IMR-90 (cell line): ENCODE measurements around the gene TPST1. TPM values are rescaled to one million over a fixed set of nuclear protein-coding genes. Genes with fewer than 3 reads are reported as not detected.

ENCODE experiments used
- ATAC-seq: fragments of 200-7000 bp; cut with Tn5 transposase; 2 replicates; pipeline ENCODE4 v1.9.1; 2020; ENCODE audit warnings: low read depth, mild to moderate bottlenecking, moderate library complexity
- BruUV-seq: library from RNA; stranded (reverse); fragments of 400-500 nt; replicated peaks from 2 replicates; lab custom pipeline; 2021; lab: Mats Ljungman, UMichigan
- CTCF ChIA-PET: fragments of 300-600 bp; formaldehyde crosslinking; extraction: SDS; loops from one replicate; lab custom pipeline; 2021; ENCODE audit warnings: antibody characterized with exemption; lab: Yijun Ruan, JAX
- POLR2A ChIA-PET: fragments of 300-600 bp; sonication (Branson Sonifier 250); formaldehyde crosslinking; loops from one replicate; lab custom pipeline; 2022; ENCODE audit warnings: antibody characterized with exemption; ENCODE audit not compliant: unreplicated experiment; lab: Charles Lee
- DNase-seq: peaks from one replicate; pipeline ENCODE4 v3.0.0; 2013
- H2AFZ ChIP-seq: replicated peaks from 2 replicates; pipeline ENCODE3; 2013; ENCODE audit warnings: low read length, mild to moderate bottlenecking; ENCODE audit not compliant: poor library complexity
- H2AK5ac ChIP-seq: 2 replicates; pipeline ENCODE4 v1.6.1; 2013; ENCODE audit warnings: low read depth, low read length, inconsistent platforms
- H2AK9ac ChIP-seq: replicated peaks from 2 replicates; pipeline ENCODE3; 2013; ENCODE audit warnings: mild to moderate bottlenecking, low read depth, low read length, moderate library complexity; ENCODE audit not compliant: poor library complexity
- H2BK120ac ChIP-seq: 2 replicates; pipeline ENCODE4 v1.6.1; 2013; ENCODE audit warnings: low read depth, low read length, inconsistent platforms
- H2BK15ac ChIP-seq: 3 replicates; pipeline ENCODE4 v1.6.1; 2013; ENCODE audit warnings: low read depth, low read length, inconsistent platforms
- H2BK20ac ChIP-seq: 2 replicates; pipeline ENCODE4 v1.6.1; 2013; ENCODE audit warnings: low read depth, mild to moderate bottlenecking, inconsistent platforms, low read length, moderate library complexity
- H2BK5ac ChIP-seq: 2 replicates; pipeline ENCODE4 v1.6.1; 2013; ENCODE audit warnings: mild to moderate bottlenecking, low read depth, low read length, inconsistent platforms; ENCODE audit not compliant: poor library complexity, severe bottlenecking
- H3K14ac ChIP-seq: replicated peaks from 2 replicates; pipeline ENCODE4 v1.6.1; 2013; ENCODE audit warnings: low read depth, low read length, inconsistent platforms
- H3K18ac ChIP-seq: 2 replicates; pipeline ENCODE4 v1.6.1; 2013; ENCODE audit warnings: low read depth, low read length, control low read depth
- H3K23ac ChIP-seq: 2 replicates; pipeline ENCODE4 v1.6.1; 2013; ENCODE audit warnings: low read depth, low read length, inconsistent platforms
- H3K27ac ChIP-seq: 2 replicates; pipeline ENCODE4 v1.5.1; 2013; ENCODE audit warnings: mild to moderate bottlenecking, control low read depth, low read length; ENCODE audit not compliant: insufficient read depth
- H3K27me3 ChIP-seq: 2 replicates; pipeline ENCODE4 v1.6.1; 2013; ENCODE audit warnings: low read length; ENCODE audit not compliant: control insufficient read depth, insufficient read depth
- H3K36me3 ChIP-seq: 2 replicates; pipeline ENCODE4 v1.6.1; 2013; ENCODE audit warnings: low read length, mixed read lengths; ENCODE audit not compliant: control insufficient read depth, insufficient read depth
- H3K4ac ChIP-seq: 2 replicates; pipeline ENCODE4 v1.6.1; 2013; ENCODE audit warnings: low read depth, low read length, inconsistent platforms
- H3K4me1 ChIP-seq: 2 replicates; pipeline ENCODE4 v1.6.1; 2013; ENCODE audit warnings: low read length, mixed read lengths; ENCODE audit not compliant: control insufficient read depth, insufficient read depth
- H3K4me2 ChIP-seq: 2 replicates; pipeline ENCODE4 v1.6.1; 2013; ENCODE audit warnings: low read depth, mild to moderate bottlenecking, control low read depth, low read length, moderate library complexity
- H3K4me3 ChIP-seq: 2 replicates; pipeline ENCODE4 v1.5.1; 2013; ENCODE audit warnings: low read depth, mild to moderate bottlenecking, control low read depth, low read length, moderate library complexity; ENCODE audit not compliant: insufficient read depth
- H3K56ac ChIP-seq: 2 replicates; pipeline ENCODE4 v1.6.1; 2013; ENCODE audit warnings: low read length, inconsistent platforms; ENCODE audit not compliant: insufficient read depth; ENCODE audit errors: extremely low read depth
- H3K79me1 ChIP-seq, 2 experiments: 2 replicates each; pipeline ENCODE4 v1.6.1; 2013; ENCODE audit warnings: low read length in 2 of 2, inconsistent platforms in 1 of 2, low read depth in 1 of 2
- H3K9ac ChIP-seq: 2 replicates; pipeline ENCODE4 v1.6.1; 2013; ENCODE audit warnings: low read depth, low read length, control low read depth
- H3K9me1 ChIP-seq: 2 replicates; pipeline ENCODE4 v1.6.1; 2013; ENCODE audit warnings: low read length, inconsistent platforms; ENCODE audit not compliant: insufficient read depth
- H3K9me3 ChIP-seq: 2 replicates; pipeline ENCODE4 v1.6.1; 2013; ENCODE audit warnings: low read length; ENCODE audit not compliant: control insufficient read depth, insufficient read depth
- H4K20me1 ChIP-seq: 2 replicates; pipeline ENCODE4 v1.6.1; 2013; ENCODE audit warnings: low read length, inconsistent platforms; ENCODE audit not compliant: insufficient read depth
- H4K5ac ChIP-seq: 2 replicates; pipeline ENCODE4 v1.6.1; 2013; ENCODE audit warnings: mild to moderate bottlenecking, low read depth, low read length, control low read depth
- H4K8ac ChIP-seq, 2 experiments: 2 replicates each; pipeline ENCODE4 v1.6.1; 2013; ENCODE audit warnings: low read depth in 2 of 2, low read length in 2 of 2, control low read depth in 1 of 2, inconsistent platforms in 1 of 2
- H4K91ac ChIP-seq: 2 replicates; pipeline ENCODE4 v1.6.1; 2013; ENCODE audit warnings: low read depth, low read length, inconsistent platforms; ENCODE audit not compliant: insufficient read depth
- BHLHE40 ChIP-seq: fragments of 150-350 bp; IDR thresholded peaks from 2 replicates; pipeline ENCODE4 v1.6.1; 2016; ENCODE audit warnings: mild to moderate bottlenecking, low read depth, low read length
- CHD1 ChIP-seq: IDR thresholded peaks from 2 replicates; pipeline ENCODE4 v1.6.1; 2012; ENCODE audit warnings: low read depth, low read length, improper control_type of control experiment
- FOS ChIP-seq: fragments of 150-350 bp; IDR thresholded peaks from 2 replicates; pipeline ENCODE4 v1.6.1; 2016; ENCODE audit warnings: low read depth, low read length
- MAFK ChIP-seq: IDR thresholded peaks from 2 replicates; pipeline ENCODE4 v1.6.1; 2012; ENCODE audit warnings: low read depth, low read length, improper control_type of control experiment
- MAZ ChIP-seq: IDR thresholded peaks from 2 replicates; pipeline ENCODE4 v1.6.1; 2012; ENCODE audit warnings: low read depth, mild to moderate bottlenecking, low read length, improper control_type of control experiment, moderate library complexity, borderline replicate concordance
- MXI1 ChIP-seq: IDR thresholded peaks from 2 replicates; pipeline ENCODE4 v1.6.1; 2012; ENCODE audit warnings: low read depth, mild to moderate bottlenecking, low read length, moderate library complexity, borderline replicate concordance
- NFE2L2 ChIP-seq: fragments of 150-350 bp; IDR thresholded peaks from 2 replicates; pipeline ENCODE4 v1.6.1; 2016; ENCODE audit warnings: low read depth, mild to moderate bottlenecking, low read length
- POLR2A ChIP-seq: IDR thresholded peaks from 2 replicates; pipeline ENCODE4 v1.6.1; 2012; ENCODE audit warnings: mild to moderate bottlenecking, low read depth, low read length
- RAD21 ChIP-seq: IDR thresholded peaks from 2 replicates; pipeline ENCODE4 v1.6.1; 2012; ENCODE audit warnings: low read length, improper control_type of control experiment
- RFX5 ChIP-seq: IDR thresholded peaks from 2 replicates; pipeline ENCODE4 v1.8.0; 2012; ENCODE audit warnings: low read depth, mild to moderate bottlenecking, low read length, moderate library complexity
- SMC3 ChIP-seq: fragments of 150-350 bp; IDR thresholded peaks from 2 replicates; pipeline ENCODE4 v1.6.1; 2016; ENCODE audit warnings: low read depth, mild to moderate bottlenecking, antibody characterized with exemption, low read length, moderate library complexity
- WGBS, 2 experiments: methylation state at CpG; one replicate each; pipeline versions ENCODE4 v1.1.5 to v1.1.7; 2013; ENCODE audit warnings: missing lambda C conversion rate in 2 of 2; ENCODE audit not compliant: insufficient read length in 1 of 2; ENCODE audit errors: extremely low coverage in 2 of 2; 5-methylcytosine and 5-hydroxymethylcytosine counted together
- dilution Hi-C: fragments of 300-500 bp; cut with HindIII; formaldehyde crosslinking; loops from one replicate; pipeline ENCODE4 v1.14.3; 2018; ENCODE audit warnings: low sequenced_read_pairs; ENCODE audit not compliant: unreplicated experiment
- in situ Hi-C: fragments of 300-500 bp; cut with MboI; formaldehyde crosslinking; loops from 3 replicates; pipeline ENCODE4 v1.14.3; 2019; ENCODE audit warnings: low sequenced_read_pairs, inconsistent platforms, mixed read lengths
- intact Hi-C: fragments of 100-400 bp; cut with micrococcal nuclease; formaldehyde crosslinking; loops from 2 replicates; pipeline ENCODE4 v1.10.0; 2022
- polyA plus RNA-seq, 3 experiments: library from polyadenylated mRNA; depleted of rRNA; stranded (reverse); fragments of >200 nt; gene quantifications; 2 replicates each; pipeline ENCODE4 v1.2.3, GENCODE V29; 2012; ENCODE audit warnings: low replicate concordance in 1 of 3
- total RNA-seq: library from RNA; depleted of rRNA; stranded (reverse); fragments of >200 nt; gene quantifications from 2 replicates; pipeline ENCODE4 v1.2.3, GENCODE V29; 2012
- TF ChIP-seq, protein P1 (sequence below): conservative IDR thresholded peaks from 2 replicates; pipeline ENCODE4 v1.5.1; 2012; ENCODE audit warnings: mild to moderate bottlenecking, low read depth, low read length, improper control_type of control experiment
- TF ChIP-seq, protein P2 (sequence below): fragments of 150-350 bp; IDR thresholded peaks from 2 replicates; pipeline ENCODE4 v1.6.1; 2016; ENCODE audit warnings: low read depth, mild to moderate bottlenecking, low read length, moderate library complexity, borderline replicate concordance

The TPST1 gene
- total and polyA plus RNA-seq, 2 of the 4 experiments (the other 2 are of a cell fraction), result 37.7 to 58.6 TPM

DNA sequence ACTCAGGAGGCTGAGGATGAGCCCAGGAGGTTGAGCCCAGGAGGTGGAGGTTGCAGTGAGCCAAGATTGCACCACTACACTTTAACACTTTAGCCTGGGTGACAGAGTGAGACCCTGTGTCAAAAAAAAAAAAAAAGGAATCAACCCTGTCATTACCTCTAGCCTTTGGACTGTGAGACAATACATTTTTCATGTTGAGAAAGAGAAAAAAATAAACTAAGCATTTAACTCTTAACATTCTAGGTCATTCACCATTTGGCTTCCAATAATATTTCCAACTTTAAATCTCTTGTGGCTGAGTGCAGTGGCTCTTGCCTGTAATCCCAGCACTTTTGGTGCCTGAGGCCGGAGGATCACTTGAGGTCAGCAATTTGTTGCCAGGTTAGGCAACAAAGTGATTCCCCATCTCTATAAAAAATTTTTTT, 41.9 kb upstream of the TPST1 start:
- CTCF ChIA-PET, result no interaction called here
- Histone ChIP-seq H2AFZ (no peak overlapping the region), H3K56ac (no peak overlapping the region), H3K9me3 (peaks cover 11% of the 10 kb centered on the region), H2AK5ac (no peak overlapping the region), H4K20me1 (no peaks in the 10 kb centered on the region), H3K9me1 (no peaks in the 10 kb centered on the region), H2BK15ac (no peak overlapping the region), H3K9ac (no peak overlapping the region), H3K14ac (no peak overlapping the region), H3K79me1 (no peaks in the 10 kb centered on the region), H3K4me3 (no peak overlapping the region), H4K91ac (no peak overlapping the region), H3K27ac (no peak overlapping the region), H3K4me2 (no peak overlapping the region), H2AK9ac (no peak overlapping the region), H2BK120ac (no peak overlapping the region), H3K23ac (no peak overlapping the region), H3K27me3 (no peaks in the 10 kb centered on the region), H3K18ac (no peak overlapping the region), H3K36me3 (peaks cover 9% of the 10 kb centered on the region), H4K5ac (no peak overlapping the region), H2BK5ac (no peak overlapping the region), H2BK20ac (no peak overlapping the region), H3K4ac (no peak overlapping the region), H4K8ac (no peak overlapping the region), H3K4me1 (peaks cover 6% of the 10 kb centered on the region)
- TF ChIP-seq MAFK (no peak), NFE2L2 (no peak), CHD1 (no peak), RAD21 (no peak), RFX5 (no peak), MAZ (no peak), POLR2A (no peak), SMC3 (no peak), FOS (no peak), BHLHE40 (no peak), MXI1 (no peak)
- TF ChIP-seq, protein P1, sequence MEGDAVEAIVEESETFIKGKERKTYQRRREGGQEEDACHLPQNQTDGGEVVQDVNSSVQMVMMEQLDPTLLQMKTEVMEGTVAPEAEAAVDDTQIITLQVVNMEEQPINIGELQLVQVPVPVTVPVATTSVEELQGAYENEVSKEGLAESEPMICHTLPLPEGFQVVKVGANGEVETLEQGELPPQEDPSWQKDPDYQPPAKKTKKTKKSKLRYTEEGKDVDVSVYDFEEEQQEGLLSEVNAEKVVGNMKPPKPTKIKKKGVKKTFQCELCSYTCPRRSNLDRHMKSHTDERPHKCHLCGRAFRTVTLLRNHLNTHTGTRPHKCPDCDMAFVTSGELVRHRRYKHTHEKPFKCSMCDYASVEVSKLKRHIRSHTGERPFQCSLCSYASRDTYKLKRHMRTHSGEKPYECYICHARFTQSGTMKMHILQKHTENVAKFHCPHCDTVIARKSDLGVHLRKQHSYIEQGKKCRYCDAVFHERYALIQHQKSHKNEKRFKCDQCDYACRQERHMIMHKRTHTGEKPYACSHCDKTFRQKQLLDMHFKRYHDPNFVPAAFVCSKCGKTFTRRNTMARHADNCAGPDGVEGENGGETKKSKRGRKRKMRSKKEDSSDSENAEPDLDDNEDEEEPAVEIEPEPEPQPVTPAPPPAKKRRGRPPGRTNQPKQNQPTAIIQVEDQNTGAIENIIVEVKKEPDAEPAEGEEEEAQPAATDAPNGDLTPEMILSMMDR, result no peak
- TF ChIP-seq, protein P2, sequence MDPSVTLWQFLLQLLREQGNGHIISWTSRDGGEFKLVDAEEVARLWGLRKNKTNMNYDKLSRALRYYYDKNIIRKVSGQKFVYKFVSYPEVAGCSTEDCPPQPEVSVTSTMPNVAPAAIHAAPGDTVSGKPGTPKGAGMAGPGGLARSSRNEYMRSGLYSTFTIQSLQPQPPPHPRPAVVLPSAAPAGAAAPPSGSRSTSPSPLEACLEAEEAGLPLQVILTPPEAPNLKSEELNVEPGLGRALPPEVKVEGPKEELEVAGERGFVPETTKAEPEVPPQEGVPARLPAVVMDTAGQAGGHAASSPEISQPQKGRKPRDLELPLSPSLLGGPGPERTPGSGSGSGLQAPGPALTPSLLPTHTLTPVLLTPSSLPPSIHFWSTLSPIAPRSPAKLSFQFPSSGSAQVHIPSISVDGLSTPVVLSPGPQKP, result no peak
- 100% methylated on average over 1 of the region's 1 CpG; no CpG with 5 or more reads in 1 of the 2 experiments for WGBS, 2 experiments
- ATAC-seq, result no peak
- dilution Hi-C loops, result no loop called here
- no TSS peak for BruUV-seq
- intact Hi-C loops, result no loop called here
- in situ Hi-C loops, result no loop called here
- POLR2A ChIA-PET, result no interaction called here
- DNase-seq, result no peak
